ENCODE measurements around the gene MCM3. TPM values are rescaled to one million over a fixed set of nuclear protein-coding genes. Genes with fewer than 3 reads are reported as not detected.

MCM3 gene
- total RNA-seq, 6 experiments from 2014 or later = 6.6 to 35.9 (median 10.5) TPM

GRCh38 chr6:52283111-52283510 lies 1.4 kb downstream of the MCM3 start:
- ATAC-seq (no peak), DNase-seq (no peak)
- intact Hi-C loops (cut with DNase I) = loop anchor here (10.0 kb wide), 2 partner anchors 112 to 122 kb away; no protein-coding TSS in a partner anchor
- Histone ChIP-seq H3K9me3 (no peaks in the 10 kb centered on the region), H3K4me1 (peaks cover 0 to 11% (median 3%) of the 10 kb centered on the region in 4 donors), H3K4me3 (no peak overlapping the region), H3K36me3 (peaks cover 0 to 32% (median 15%) of the 10 kb centered on the region in 4 donors), H3K27me3 (no peaks in the 10 kb centered on the region), H3K27ac (no peak overlapping the region)
- no peak for TF ChIP-seq CTCF (IDR thresholded peaks at IDR 0.05)
- TF ChIP-seq POLR2A (IDR thresholded peaks at IDR 0.05) = no peak
- 55% methylated on average over 6 of the region's 6 CpGs for WGBS (ENCODE audit: insufficient coverage, low coverage, low lambda C conversion rate, missing lambda C conversion rate)

DNA sequence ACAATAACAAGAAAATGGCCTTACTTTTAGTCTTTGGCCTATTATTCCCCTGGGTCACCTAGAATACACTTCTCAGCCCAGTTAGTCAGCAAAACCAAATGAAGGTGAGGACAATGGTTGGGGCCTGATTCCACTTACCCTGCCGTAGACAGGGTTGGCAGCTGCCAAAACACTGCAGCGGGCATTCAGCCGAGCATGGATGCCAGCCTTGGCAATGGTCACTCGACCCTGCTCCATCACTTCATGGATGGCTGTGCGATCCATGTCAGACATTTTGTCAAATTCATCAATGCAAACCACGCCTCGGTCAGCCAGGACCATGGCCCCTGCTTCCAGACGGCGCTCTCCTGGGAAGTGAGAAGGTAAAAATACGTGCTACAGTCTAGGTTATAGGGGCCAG lies 8.4 kb downstream of the MCM3 start:
- H3K4me1 ChIP-seq = no peaks in the 10 kb centered on the region
- no peak overlapping the region for H3K27ac ChIP-seq
- H3K27me3 ChIP-seq = no peaks in the 10 kb centered on the region
- DNase-seq (no peak), ATAC-seq (no peak)
- intact Hi-C loops (cut with DNase I) = no loop called here
- no peaks in the 10 kb centered on the region for H3K9me3 ChIP-seq
- WGBS (ENCODE audit: insufficient coverage, low coverage, low lambda C conversion rate, missing lambda C conversion rate) = no CpG with 5 or more reads among the region's 10 CpGs
- TF ChIP-seq POLR2A (IDR thresholded peaks at IDR 0.05) (no peak), CTCF (IDR thresholded peaks at IDR 0.05) (no peak)
- H3K36me3 ChIP-seq = peaks cover 0 to 73% (median 17%) of the 10 kb centered on the region in 4 donors
- no peak overlapping the region for H3K4me3 ChIP-seq

DNA sequence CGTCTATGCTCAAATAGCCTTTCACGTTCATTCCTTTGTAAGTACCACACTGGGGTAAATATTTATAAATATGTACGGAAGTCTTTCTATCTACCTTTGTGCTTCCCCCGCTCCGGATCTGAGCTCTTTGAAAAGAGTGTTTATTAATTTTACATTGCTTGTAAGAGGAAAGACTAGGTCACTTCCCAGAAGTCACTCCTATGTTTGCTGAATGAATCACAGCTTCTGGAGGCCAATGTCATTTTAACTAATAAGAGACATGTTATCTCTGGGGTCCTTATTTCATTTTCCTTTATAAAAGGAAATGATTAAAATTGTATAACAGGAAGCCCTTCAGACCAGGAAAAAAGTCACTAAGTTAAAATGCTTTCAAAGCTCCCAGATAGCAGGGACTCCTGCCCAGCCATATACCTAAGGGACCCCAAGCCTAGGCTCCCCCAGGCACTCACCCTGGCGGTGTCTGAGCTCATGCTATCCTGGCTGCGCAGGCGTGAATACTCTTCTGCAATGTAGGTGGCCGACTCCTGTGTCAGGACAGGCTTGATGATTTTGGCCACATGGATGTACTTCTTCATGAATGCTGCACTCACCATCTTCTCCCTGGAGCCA lies 12.6 kb downstream of the MCM3 start:
- Histone ChIP-seq H3K36me3 (peaks cover 0 to 62% (median 13%) of the 10 kb centered on the region in 4 donors), H3K9me3 (no peaks in the 10 kb centered on the region), H3K4me1 (no peaks in the 10 kb centered on the region), H3K4me3 (no peak overlapping the region), H3K27me3 (no peaks in the 10 kb centered on the region), H3K27ac (peak overlapping the region in 1 of 3 donors; percentile 6)
- DNase-seq (no peak), ATAC-seq (peak; percentile 13 to 92 (median 57))
- intact Hi-C loops (cut with DNase I) = no loop called here
- TF ChIP-seq CTCF (IDR thresholded peaks at IDR 0.05) (no peak), POLR2A (IDR thresholded peaks at IDR 0.05) (no peak)
- 81% methylated on average over 7 of the region's 9 CpGs for WGBS (ENCODE audit: insufficient coverage, low coverage, low lambda C conversion rate, missing lambda C conversion rate)

DNA sequence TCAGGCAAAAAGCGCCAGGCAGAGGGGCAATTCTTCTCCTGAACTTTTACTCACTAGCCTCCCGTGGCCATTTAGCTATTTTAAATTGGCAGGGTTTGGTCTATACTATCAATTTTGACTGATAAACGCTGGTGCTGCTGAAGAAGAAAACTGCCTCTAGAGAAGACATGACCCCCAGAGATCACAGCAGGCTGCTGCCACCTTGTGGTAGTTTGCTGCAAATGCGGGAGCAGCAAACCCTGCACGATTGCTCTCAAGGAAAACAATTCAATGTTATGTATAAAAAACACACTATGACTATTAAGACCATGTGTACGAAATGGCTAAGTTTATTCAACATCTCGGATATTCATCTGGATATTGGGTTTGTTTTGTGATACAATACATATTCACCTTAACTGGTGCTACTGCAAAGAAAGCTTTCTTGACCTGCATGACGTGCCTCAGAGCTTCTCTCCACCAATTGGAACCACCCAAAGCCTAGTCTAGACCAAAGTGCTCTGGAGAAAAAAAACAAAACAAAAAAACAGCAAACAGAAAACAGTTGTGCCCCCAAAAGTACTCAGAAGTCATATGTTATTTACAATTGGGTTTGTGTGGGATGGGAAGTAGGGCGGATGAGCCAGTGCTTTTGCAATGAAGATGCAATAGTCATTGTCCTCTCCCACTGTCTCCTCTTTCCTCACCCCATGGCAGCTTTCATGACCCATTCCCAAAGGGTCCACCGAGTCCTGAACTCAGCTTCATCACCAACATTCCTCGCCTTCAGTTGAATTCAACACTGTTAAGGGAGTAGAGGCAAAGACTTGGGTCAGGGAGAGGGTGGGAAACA lies 20.6 kb downstream of the MCM3 start:
- intact Hi-C loops (cut with DNase I) = no loop called here
- DNase-seq (peak; percentile 55 to 71 (median 62)), ATAC-seq (peak; percentile 85 to 94 (median 92))
- H3K4me1 ChIP-seq = no peaks in the 10 kb centered on the region
- no peaks in the 10 kb centered on the region for H3K27me3 ChIP-seq
- TF ChIP-seq POLR2A (IDR thresholded peaks at IDR 0.05) = no peak
- TF ChIP-seq CTCF (IDR thresholded peaks at IDR 0.05) = peak; percentile 84 to 98 (median 94)
- no peaks in the 10 kb centered on the region for H3K9me3 ChIP-seq
- H3K27ac ChIP-seq = no peak overlapping the region
- H3K36me3 ChIP-seq = peaks cover 0 to 33% (median 7%) of the 10 kb centered on the region in 4 donors
- WGBS (ENCODE audit: insufficient coverage, low coverage, low lambda C conversion rate, missing lambda C conversion rate) = 38% methylated on average over 10 of the region's 11 CpGs
- no peak overlapping the region for H3K4me3 ChIP-seq
